Posterior cingulate gyrus (tissue), 11 donors: ENCODE data around the gene FOLR1.
A peak's percentile ranks its signal among the peaks of the same experiment; 100 is the strongest.
"Not testable (repeated sequence)": the region's sequence is repeated elsewhere in the genome, so short reads cannot be mapped to it uniquely, and the experiment has no call there.

ENCODE experiments used
- DNase-seq, 10 donors: peaks; one replicate each; pipeline versions ENCODE4 v3.0.0 to v3.0.0-alpha.2; 2020 to 2021; ENCODE audit warnings: mixed read lengths in 3 of 10
- intact Hi-C: fragments of 100-400 bp; cut with DNase I; formaldehyde crosslinking; loops from one replicate; pipeline ENCODE4 v1.15.1; 2023

FOLR1 gene

GRCh38 chr11:72191961-72192381, at the start of gene FOLR1:
Gene FOLR1, plus strand, starts transcription at chr11:72192140. Its CDS starts 34 bp downstream, at chr11:72192174.
- intact Hi-C loops: no loop called here
- DNase-seq: no peak

GRCh38 chr11:72142543-72142942, 49.4 kb upstream of the FOLR1 start:
- DNase-seq, intact Hi-C loops: not testable (repeated sequence)

GRCh38 chr11:72144807-72145565, 47.0 kb upstream of the FOLR1 start:
- intact Hi-C loops: no loop called here
- no peak for DNase-seq

- DNase-seq: no peak
- intact Hi-C loops: no loop called here
These were observed 45.3 kb upstream of the FOLR1 start for GRCh38 chr11:72146625-72147024.

GRCh38 chr11:72150882-72151281, 41.1 kb upstream of the FOLR1 start:
- no peak for DNase-seq
- intact Hi-C loops: no loop called here

- intact Hi-C loops: not testable (repeated sequence)
These were observed 38.1 kb upstream of the FOLR1 start for GRCh38 chr11:72153874-72154273.

GRCh38 chr11:72154816-72155215, 37.1 kb upstream of the FOLR1 start:
- intact Hi-C loops: no loop called here
- DNase-seq: no peak

More at GRCh38 chr11:72153874-72154273, 38.1 kb upstream of the FOLR1 start:
- not testable (repeated sequence) for DNase-seq

- DNase-seq: no peak
- intact Hi-C loops: no loop called here
These were observed 36.2 kb upstream of the FOLR1 start for GRCh38 chr11:72155751-72156150.

- DNase-seq: no peak
- intact Hi-C loops: no loop called here
These were observed 34.8 kb upstream of the FOLR1 start for GRCh38 chr11:72157131-72157530.

- intact Hi-C loops: no loop called here
These were observed 31.6 kb upstream of the FOLR1 start for GRCh38 chr11:72160319-72160718.

GRCh38 chr11:72162891-72163492, 28.9 kb upstream of the FOLR1 start:
- intact Hi-C loops: no loop called here
- DNase-seq: no peak

More at GRCh38 chr11:72160319-72160718, 31.6 kb upstream of the FOLR1 start:
- no peak for DNase-seq

- DNase-seq, intact Hi-C loops: not testable (repeated sequence)
These were observed 27.8 kb upstream of the FOLR1 start for GRCh38 chr11:72164187-72164586.

- DNase-seq, intact Hi-C loops: not testable (repeated sequence)
These were observed 22.8 kb upstream of the FOLR1 start for GRCh38 chr11:72169046-72169555.

- intact Hi-C loops: not testable (repeated sequence)
- DNase-seq: peak in 6 of 10 donors; percentile 17 to 88 (median 46)
These were observed 22.2 kb upstream of the FOLR1 start for GRCh38 chr11:72169754-72170153.

GRCh38 chr11:72172043-72172442, 19.9 kb upstream of the FOLR1 start:
- DNase-seq, intact Hi-C loops: not testable (repeated sequence)

GRCh38 chr11:72173291-72173690, 18.6 kb upstream of the FOLR1 start:
- no peak for DNase-seq
- intact Hi-C loops: no loop called here

GRCh38 chr11:72174302-72175070, 17.5 kb upstream of the FOLR1 start:
- intact Hi-C loops: no loop called here

GRCh38 chr11:72177656-72178055, 14.3 kb upstream of the FOLR1 start:
- intact Hi-C loops: no loop called here
- no peak for DNase-seq

More at GRCh38 chr11:72174302-72175070, 17.5 kb upstream of the FOLR1 start:
- no peak for DNase-seq

- no peak for DNase-seq
- intact Hi-C loops: no loop called here
These were observed 12.7 kb upstream of the FOLR1 start for GRCh38 chr11:72179049-72179803.

GRCh38 chr11:72179804-72180396, 12.0 kb upstream of the FOLR1 start:
- intact Hi-C loops: loop anchor here (5.0 kb wide), 1 partner anchor 153 kb away; no protein-coding TSS in a partner anchor
- no peak for DNase-seq
